Hematopoietic multipotent progenitor cell treated with erythropoietin and hydrocortisone succinate and interleukin-3 and kit ligand, for 4 days (in vitro differentiated cells): ENCODE results near the gene RASSF4.

Experiments used
- DNase-seq: peaks from one replicate; pipeline ENCODE4 v3.0.0-alpha.2; 2015

Gene RASSF4

DNA sequence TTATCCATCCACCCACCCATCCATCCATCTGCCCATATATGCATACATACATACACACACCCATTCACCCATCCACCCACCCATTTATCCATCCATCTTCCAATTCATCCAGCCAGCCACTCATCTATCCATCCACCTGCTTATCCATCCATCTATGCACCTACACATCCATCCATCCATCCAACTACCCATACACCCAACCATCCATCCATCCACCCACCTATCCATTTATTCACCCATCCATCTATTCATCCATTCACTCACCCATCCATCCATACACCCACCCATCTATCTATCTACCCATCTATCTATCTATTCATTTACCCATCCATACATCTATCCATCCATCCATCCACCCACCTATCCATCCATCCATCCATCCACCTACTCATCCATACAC lies 31.1 kb upstream of the RASSF4 start:
- no peak for DNase-seq

DNA sequence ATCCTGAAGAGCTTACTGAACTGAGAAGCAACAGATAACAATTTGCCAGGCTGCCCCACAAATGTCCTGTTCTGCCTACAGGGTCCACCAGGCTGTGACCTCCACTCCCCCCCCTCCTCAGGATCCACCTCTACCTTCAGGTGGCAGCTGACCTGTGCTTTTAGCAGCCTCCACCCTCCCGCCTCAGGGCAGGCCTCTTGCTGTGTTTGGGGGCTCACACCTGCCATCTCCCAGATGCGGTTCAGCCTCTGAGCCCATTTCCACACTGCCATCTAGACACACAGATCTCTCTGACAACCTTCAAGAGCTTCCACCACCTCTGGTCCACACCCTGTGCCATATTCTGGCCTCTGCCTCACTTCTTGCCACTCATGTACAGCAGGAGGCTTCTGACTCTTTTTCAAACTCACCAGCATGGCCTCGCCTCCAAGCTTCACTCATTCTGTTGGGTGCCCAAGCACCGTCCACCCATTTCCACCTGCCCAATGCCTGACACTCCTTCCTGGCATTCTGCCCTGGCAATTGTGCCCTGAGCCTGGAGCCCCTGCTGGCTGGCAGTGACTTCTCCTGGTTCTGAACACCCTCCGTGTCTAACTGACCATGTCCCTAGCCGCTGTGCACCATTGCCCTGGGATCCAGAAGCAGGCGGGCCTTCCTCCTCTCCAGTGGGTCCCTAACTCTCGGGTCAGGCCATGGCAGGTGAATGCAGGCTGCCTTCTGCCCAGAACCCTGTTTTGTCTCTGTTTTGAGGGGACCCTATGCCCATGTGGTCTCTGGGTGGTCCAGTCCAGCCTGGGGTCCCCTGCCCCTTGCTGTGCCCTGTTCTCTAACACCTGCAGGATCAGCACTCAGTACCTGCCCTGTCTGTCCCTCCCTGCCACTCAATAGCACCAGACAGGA lies 30.0 kb upstream of the RASSF4 start:
- no peak for DNase-seq

DNA sequence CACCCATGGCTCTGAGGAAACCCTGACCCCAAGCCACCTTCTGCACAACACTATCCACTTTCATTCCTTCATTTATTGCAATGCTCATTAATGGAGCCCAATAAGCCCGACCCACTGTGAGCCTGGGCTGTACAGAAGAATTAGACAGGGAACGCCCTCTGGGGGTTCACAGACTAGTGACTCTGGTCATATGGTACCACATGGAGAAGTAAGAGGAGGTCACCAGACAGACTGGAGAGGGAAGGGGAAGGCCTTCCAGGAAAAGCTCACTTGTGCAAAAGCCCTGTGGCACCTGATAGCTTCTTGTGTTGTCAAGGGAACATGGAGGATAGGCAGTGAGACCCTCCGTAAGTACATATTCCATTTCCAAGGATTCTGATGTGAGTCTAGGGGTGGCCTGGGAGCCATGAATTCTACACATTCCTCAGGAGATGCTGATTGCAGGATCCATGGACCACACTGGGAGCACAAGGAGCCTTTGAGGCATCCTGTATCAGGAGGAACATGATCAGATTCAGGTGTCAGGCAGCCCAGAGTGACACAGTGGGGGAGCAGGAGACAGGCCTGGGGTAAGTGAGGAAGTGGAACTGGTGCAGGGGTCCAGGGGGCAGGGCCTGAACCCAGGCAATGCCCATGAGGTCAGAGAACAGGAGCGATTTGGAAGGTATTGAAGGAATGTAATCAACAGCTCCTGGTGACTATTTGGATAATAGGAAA lies 28.5 kb upstream of the RASSF4 start:
- no peak for DNase-seq

DNA sequence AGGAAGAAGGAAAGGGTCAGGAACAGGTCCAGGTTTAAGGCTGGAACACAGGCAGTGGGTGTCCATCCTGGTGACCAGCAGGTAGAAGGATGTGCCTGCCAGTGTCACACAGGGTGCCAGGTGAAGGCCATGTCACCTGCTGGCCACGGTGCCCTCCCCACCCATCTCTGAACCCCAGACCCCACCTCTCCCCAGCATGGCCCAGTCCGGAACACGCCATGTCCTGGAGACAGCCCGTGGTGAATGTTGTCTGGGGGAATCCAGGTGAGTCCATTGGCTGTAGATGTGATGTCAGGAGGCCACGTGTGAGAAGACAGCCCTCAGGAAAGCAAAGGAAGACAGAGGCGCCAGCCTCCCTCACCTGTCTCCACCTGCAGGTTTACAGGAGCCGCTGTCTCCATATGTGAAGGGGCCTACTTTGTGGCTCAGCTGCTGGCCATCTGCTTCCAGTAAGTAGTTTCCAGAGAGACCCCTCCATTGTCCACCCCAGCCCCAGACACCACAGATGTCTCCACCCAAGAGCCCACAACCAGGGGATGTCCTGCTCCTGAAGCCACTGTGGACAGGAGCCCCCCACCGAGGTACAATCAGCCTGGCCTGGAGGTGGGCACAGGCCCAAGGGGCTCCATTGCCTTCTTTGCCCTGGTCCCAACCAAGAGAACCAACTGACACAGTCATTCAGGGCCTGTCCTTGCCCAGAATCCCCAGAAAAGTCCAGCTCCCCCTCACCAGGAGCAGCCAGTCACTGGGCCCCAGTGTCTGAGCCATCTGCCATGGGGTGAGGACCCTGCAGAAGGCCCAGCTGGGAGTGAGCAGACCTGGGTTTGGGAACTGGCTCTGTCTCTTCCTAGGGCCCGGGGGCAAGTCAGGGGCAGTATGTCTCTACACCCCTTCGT lies 27.7 kb upstream of the RASSF4 start:
- no peak for DNase-seq

DNA sequence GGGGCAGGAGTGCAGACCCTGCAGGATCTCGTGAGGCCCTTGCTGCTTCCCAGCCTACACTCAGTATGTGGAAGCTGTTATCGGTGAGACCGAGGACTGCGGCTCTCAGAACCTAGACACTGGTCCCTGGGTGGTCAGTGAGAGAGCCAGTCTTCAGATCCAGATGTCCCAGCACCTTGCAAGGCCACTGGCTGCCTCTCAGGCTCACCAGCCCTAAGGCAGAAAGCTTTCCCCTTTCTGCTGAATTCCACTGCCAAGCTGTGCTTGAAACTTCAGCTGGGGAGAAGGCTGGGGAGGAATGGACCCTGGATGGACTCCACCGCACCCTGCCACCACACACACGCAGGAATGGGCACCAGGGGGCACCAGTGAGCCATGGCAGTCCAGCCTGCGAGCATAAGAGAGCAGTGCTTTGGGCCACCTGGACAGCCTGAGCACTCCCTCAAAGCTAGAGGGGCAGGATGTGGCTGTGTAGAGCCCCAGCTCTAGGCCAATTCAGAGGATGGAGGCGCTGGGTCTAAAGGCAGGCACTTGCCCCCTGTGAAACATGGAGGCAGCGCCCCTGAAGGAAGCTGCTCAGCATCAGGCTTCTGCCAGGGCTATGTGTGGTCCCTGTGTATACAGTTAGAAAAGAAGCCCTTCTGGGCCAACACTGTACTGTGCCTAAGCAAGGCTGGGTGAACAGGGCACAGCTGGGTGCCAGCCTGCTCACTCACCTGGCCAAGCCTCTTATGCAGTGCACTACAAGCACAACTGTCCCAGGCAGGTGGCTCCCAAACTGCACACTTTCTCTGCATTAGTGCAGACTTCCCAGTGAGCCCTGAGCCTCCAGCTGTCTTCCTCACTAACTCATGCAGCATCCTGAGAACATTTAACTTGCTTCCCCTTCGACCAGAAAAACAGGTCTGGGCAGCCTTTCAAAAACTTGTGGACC lies 26.8 kb upstream of the RASSF4 start:
- peak; percentile 88 for DNase-seq

DNA sequence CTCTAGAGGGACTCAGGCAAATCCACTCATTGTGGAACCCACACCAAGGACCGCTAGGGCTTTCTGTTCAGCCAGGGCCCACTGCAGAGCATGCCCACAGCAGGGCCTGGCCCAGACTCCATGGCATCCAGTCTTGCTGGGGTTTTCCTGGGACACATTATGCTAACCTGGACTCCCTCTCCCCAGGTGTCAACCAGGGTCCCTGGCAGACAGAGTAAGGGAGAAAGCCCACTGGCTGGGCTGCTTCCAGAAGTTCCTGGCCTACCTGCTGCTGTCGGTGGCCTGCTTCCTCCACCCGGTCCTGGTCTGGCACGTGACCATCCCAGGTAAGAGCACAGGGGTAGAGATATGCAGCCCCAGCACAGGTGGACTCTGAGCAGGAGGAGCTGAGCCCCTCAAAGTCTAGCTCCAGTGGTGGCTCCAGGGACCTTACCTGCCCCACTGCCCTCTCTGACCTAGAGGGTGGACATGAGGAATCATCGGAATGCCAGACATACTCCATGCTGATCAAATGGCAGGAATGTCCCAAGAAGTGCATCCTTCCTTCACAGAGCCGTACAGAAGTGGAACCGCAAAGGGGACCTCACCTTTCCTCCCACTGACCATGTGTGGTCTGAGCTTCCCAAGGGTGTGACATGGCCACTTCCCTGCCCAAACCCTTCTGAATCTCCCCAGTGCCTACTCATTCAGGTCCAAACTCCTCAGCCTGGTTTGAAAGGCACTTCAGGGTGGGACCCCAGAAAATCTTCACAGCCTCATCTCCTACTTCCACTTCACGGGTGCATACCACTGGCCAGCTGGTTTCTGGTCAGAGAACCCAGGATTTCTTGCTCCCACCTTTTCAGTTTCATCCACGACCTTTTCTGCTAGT lies 25.9 kb upstream of the RASSF4 start:
- no peak for DNase-seq

DNA sequence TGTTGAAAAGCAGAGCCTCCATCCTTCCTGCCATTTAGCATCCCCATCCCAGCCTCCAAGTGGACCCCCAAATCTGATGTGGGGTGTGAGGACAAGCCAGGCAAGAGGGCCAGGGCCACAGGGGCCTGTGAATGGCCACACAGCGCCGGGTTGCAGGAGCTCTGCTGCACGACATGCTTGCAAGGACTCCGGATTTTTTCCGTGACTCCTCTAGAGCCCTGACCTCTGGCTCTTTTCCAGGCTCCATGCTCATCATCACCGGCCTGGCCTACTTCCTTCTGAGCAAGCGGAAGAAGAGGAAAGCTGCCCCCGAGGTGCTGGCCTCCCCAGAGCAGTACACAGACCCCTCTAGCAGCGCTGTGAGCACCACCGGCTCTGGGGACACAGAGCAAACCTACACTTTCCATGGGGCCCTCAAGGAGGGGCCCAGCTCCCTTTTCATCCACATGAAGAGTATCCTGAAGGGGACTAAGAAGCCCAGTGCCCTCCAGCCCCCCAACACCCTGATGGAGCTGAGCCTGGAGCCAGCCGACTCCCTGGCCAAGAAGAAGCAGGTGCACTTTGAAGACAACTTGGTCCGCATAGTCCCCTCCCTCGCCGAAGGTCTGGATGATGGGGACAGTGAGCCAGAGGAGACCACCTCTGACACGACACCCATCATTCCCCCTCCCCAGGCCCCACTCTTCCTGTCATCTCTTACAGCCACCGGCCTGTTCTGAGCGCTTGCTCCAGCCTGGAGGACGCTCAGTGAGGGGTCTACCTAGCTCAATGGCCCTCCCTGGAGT lies 25.0 kb upstream of the RASSF4 start:
- no peak for DNase-seq

DNA sequence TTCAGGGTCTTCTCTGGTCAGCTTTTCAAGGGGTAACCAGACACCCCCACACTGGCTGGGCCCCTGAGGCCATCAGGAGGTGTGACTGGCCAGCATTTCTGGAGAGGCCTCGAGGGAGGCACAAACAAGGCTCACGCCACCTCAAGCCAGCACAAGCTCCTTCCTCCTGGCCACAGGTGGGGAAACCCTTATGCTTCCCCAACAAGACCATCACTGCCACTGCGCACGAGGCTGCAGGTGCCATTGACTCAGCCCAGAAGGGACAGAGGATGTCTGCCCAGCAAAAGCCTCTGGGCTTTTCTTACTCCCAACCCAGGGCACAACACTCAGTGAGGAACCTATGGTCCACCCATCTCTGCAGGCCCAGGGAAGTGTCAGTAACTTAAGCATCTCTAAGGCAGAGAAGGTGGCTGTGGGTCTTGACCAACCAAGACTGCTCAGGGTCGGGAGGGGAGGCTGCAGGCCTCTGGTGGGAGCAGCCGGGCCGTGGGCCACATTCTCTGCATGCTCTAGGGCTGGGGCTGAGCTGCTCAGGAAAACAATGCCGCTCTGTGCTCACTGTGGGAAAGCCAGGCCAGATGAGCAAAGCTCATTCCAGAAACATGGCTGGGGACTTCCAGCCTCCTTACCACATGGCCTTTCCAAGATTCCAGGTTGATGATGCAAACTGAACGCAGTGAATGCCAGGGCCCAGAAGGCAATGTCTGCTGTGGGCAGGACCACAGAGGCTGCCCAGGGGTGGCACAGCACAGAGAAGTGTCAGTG lies 24.2 kb upstream of the RASSF4 start:
- no peak for DNase-seq

DNA sequence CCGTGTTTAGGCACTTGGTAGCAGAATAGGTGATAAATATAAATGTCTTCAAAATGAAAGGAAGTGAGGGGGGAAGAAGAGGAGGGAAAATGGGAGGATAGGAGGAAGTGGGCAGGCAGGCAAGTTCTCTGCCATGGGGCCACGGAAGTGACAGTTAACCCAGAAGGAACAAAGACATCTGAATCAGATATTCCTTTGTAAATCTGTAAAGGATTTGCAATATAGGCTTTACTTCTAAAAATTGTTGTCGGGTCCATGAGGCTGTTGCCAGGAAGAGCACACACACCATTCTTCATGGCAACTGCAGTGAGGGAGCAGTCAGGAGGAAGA lies 23.7 kb upstream of the RASSF4 start:
- peak; percentile 33 for DNase-seq

DNA sequence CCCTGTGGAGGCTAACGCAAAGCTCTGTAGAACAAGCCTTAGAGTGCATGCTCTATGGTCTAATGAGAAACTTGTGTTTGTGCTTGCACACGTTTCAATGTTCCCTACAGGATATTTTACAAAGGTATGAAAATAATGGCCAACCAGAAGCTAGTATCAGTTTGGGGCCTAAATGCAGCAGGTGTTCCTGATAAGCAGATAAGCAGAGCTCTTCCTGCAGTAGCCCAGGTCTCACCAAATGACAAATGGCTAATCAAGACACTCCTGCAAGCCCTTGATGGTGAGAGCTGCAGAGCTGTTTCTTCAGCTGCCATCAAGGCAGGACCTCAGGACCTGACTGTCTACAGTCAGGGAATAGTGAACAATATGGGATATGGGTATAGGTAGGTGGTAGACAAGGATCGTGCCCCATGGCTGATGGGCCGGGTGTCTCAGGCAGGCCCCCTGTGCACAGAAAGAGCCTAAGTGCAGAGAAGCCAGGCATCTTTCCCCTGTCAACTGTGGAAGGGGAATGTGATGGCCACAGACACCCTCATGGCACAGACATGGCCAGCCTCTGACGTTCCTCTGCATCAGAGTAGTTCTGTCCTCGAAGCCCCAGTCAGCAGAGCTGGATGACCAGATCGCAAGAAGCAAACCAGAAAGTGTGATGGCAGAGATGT lies 23.2 kb upstream of the RASSF4 start:
- no peak for DNase-seq

DNA sequence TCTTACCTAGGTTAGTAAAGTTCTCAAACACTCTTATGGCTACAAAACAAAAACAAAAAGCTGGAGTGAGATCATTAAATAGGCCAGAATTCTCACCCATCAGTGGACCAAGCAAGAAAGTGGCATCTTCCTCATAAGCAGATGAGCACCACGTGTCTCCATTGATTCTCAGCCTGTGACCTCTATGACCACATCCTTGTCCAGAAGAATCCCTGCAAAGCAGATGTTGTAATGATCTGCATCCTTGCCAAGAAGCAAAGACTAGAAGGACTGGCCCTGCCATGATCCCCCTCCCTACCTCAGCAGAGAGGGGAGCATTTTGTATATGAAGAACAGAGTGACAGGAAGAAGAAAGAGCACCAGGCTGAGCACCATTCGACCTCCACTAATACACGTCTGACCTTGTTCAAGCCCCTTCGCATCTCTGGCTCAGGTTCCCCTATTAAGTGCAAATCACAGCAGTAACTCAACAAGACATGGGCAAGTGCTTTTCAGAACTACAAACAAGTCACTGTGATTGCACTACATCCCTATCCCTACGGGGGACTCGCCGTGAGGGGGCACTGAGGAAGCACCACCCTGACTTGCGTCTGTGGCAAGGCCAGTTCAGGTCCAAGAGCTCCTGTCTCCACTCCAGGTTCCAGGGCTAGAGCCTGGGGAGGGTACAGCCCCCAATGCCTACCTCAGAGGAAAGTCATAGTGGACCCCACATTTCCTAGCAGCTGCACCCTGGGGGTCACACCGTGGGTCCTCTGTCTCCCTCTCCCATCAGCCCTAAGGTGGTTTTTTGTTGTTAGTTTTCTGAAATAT lies 22.2 kb upstream of the RASSF4 start:
- DNase-seq = no peak

DNA sequence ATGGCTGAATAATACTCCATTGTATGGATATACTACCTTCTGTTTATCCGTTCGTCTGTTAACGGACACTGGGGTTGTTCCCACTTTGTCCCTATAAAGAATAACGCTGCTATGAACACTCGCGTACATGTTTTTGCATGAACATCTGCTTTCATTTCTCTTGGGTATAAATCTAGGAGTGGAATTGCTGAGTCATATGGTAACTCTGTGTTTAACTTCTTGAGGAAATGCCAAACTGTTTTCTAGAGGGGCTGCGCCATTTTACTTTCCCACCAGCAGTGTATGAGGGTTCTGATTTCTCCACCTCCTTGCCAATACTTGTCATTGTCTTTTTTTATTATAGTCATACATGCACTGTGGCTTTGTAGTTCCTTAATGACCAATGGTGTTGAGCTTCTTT lies 20.6 kb upstream of the RASSF4 start:
- DNase-seq = no peak

DNA sequence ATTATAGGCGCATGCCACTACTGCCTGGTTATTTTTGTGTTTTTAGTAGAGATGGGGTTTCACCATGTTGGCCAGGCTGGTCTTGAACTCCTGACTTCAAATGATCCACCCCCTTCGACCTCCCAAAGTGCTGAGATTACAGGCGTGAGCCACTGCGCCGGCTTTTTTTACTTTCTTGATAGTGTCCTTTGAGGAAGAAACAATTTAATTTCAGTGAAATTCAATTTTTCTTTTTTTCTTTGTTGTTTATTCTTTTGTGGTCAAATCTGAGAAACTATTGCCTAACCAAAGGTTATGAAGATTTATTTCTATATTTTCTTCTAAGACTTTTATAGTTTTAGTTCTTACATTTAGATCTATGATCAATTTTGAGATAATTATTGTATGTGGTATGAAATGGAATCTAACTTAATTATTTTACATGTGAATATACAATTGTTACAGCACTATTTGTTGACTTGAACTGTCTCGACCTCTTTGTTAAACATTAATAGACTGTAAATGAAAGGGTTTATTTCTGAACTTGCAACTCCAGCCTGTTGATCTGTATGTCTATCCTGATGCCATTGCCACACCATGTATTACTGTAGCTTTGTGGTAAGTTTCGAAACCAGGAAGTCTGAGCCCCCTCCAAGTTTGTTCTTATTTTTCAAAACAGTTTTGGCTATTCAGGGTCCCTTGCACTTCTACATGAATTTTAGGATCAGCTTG lies 19.8 kb upstream of the RASSF4 start:
- DNase-seq = peak; percentile 75

DNA sequence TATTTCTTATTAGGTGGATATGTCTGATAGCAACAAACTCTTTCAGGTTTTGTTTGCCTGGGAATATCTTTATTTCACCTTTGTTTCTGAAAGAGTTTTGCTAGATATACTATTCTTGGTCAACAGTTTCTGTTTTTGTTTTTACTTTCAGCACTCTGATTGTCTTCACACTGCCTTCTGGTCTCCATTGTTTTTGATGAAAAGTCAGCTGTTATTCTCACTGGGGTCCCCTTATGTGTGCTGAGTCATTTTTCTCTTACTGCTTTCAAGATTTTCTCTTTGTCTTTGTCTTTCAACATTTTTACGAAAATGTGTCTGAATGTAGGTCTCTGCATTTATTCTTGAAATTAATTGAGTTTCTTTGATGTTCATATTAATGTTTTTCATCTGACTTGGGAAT lies 15.2 kb upstream of the RASSF4 start:
- DNase-seq = no peak

DNA sequence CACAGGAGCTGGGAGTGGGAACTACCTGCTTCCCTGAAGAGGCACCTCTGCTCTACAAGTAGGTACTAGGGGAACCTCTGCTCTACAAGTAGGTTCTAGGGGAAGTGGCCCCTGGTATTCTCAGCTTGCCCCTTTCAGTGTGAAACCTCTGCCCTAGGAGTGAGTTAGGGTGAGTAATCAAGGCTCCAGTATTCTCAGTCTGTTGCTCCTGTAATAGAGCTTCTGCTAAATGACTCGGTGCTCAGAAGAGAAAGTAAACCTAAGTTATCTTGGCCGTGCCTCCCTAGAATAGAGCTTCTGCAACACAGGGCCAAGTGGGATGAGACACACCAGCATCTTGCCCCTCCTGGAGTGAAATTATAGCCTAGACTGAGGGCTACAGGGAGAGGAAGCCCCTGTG lies 13.4 kb upstream of the RASSF4 start:
- DNase-seq = no peak

DNA sequence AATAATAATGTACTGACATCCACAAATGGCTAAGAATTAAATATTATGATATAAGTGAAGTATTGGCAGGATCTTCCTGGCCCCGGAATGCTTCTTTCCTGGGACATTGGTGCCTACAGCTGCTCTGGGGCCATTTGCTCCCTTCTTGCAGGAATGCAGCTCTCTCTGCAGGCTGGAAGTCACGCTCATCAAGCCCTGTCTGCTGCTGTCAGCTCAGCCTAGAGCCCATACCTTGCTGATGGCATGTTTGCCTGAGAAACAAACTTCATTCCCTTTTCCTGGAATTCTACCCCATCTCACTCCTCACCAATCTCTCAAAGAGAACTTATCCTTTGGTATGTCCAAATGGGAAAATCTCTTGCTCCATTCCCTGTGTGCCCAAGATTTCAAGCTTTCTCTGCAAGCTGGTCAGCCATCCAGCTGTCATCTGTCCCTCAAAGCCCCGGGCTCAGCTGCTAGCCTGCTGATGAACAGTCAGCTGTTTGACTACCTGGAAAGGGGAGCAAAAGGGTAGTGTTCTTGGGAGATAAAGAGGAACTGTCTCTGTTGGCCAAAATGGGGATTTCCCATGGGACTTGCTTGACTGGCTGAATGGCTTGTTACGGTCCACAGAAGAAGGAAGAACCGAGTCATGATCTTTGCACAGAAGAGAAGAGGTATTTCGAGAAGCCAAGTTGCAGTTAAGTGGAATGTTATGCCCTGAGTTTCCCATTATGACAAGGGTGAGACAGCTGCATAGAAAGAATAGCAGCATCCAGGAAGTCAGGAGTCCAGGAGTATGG lies 12.0 kb upstream of the RASSF4 start:
- no peak for DNase-seq

DNA sequence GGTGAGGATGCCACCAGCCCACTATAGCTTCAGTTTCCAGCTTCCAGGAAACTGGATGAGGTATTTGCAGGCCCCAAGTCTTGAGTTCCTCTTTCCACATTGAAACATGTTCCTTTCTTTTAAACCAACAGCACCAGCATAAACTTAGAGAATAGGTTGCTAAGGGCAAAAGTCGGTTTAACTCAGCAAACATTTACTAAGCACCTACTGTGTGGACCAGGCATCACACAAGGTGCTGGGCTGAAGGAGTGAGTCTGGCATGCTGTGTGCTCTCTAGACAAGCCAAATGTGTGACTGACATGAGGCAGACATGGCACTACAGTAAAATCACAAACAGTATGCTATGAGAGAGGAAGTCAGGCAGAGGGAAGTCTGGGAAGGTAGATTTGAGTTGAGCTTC lies 11.0 kb upstream of the RASSF4 start:
- DNase-seq = peak; percentile 18
